ENCODE measurements around the gene ONECUT3. TPM values are rescaled to one million over a fixed set of nuclear protein-coding genes. Genes with fewer than 3 reads are reported as not detected.

The ONECUT3 gene
- total and polyA plus RNA-seq, 11 donors: not detected

- intact Hi-C loops (cut with DNase I): loop anchor here in 1 of 10 donors (5.0 kb wide), 1 partner anchor 146 kb away; no protein-coding TSS in a partner anchor
- DNase-seq (peak in 1 of 5 donors; percentile 21), ATAC-seq (no peak)
- Histone ChIP-seq H3K9me3 (no peaks in the 10 kb centered on the region), H3K27ac (no peak overlapping the region), H3K4me1 (peaks cover 0 to 4% (median 0%) of the 10 kb centered on the region in 12 donors), H3K27me3 (no peaks in the 10 kb centered on the region), H3K4me3 (no peak overlapping the region), H3K36me3 (peaks cover 5 to 94% (median 85%) of the 10 kb centered on the region in 9 donors)
- no peak for TF ChIP-seq POLR2A (IDR thresholded peaks at IDR 0.05)
- TF ChIP-seq, protein P1, sequence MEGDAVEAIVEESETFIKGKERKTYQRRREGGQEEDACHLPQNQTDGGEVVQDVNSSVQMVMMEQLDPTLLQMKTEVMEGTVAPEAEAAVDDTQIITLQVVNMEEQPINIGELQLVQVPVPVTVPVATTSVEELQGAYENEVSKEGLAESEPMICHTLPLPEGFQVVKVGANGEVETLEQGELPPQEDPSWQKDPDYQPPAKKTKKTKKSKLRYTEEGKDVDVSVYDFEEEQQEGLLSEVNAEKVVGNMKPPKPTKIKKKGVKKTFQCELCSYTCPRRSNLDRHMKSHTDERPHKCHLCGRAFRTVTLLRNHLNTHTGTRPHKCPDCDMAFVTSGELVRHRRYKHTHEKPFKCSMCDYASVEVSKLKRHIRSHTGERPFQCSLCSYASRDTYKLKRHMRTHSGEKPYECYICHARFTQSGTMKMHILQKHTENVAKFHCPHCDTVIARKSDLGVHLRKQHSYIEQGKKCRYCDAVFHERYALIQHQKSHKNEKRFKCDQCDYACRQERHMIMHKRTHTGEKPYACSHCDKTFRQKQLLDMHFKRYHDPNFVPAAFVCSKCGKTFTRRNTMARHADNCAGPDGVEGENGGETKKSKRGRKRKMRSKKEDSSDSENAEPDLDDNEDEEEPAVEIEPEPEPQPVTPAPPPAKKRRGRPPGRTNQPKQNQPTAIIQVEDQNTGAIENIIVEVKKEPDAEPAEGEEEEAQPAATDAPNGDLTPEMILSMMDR (IDR thresholded peaks at IDR 0.05): no peak
- 92 to 94% (median 93%) methylated on average over 11 to 33 of the region's 33 CpGs for WGBS, 4 donors
Measured at GRCh38 chr19:1818549-1819195, 65.4 kb downstream of the ONECUT3 start.

- no peak for TF ChIP-seq POLR2A (IDR thresholded peaks at IDR 0.05)
- TF ChIP-seq, protein P1 (IDR thresholded peaks at IDR 0.05): no peak
- no peaks in the 10 kb centered on the region for H3K9me3 ChIP-seq
- intact Hi-C loops (cut with DNase I): loop anchor here in 5 of 10 donors (5.0 to 10.0 kb wide), 4 partner anchors 145 to 275 kb away; no protein-coding TSS in a partner anchor
- no peak overlapping the region for H3K4me3 ChIP-seq
- H3K36me3 ChIP-seq: peaks cover 5 to 99% (median 94%) of the 10 kb centered on the region in 9 donors
- no peak overlapping the region for H3K27ac ChIP-seq
- 87 to 90% (median 89%) methylated on average over 30 to 43 of the region's 43 CpGs for WGBS, 4 donors
- DNase-seq (peak in 1 of 5 donors; percentile 17), ATAC-seq (no peak)
- H3K27me3 ChIP-seq: no peaks in the 10 kb centered on the region
- H3K4me1 ChIP-seq: peaks cover 0 to 4% (median 0%) of the 10 kb centered on the region in 12 donors
Measured at GRCh38 chr19:1819341-1820255, 66.3 kb downstream of the ONECUT3 start.

DNA sequence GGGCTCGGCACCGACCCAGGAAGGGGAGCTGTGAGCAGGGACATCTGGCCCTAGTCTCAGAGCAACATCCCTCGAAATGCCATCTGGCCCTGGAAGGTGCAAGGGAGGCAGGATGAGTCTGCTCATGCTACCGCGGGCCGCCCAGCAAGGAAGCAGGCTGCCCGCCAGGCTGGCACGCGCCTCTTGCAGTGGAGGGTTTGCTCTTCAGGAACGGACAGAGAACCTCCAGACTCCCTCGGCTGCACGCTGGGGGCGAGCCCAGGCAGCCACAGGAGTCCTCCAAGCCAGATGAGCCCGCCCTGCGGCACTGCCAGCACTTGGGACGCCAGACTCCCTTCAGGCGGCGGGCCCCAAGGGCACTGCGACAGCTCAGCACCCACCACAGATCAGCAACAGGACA lies 68.9 kb downstream of the ONECUT3 start:
- H3K27me3 ChIP-seq: no peaks in the 10 kb centered on the region
- ATAC-seq: no peak
- no peak overlapping the region for H3K27ac ChIP-seq
- no peaks in the 10 kb centered on the region for H3K9me3 ChIP-seq
- no peak for TF ChIP-seq POLR2A (IDR thresholded peaks at IDR 0.05)
- TF ChIP-seq, protein P1 (IDR thresholded peaks at IDR 0.05): no peak
- DNase-seq: peak in 1 of 5 donors; percentile 47
- intact Hi-C loops (cut with DNase I): loop anchor here in 4 of 10 donors (10.0 kb wide), 3 partner anchors 147 to 277 kb away; no protein-coding TSS in a partner anchor
- H3K4me1 ChIP-seq: peaks cover 0 to 14% (median 4%) of the 10 kb centered on the region in 12 donors
- H3K4me3 ChIP-seq: no peak overlapping the region
- WGBS, 4 donors: 90 to 100% (median 91%) methylated on average over 3 to 19 of the region's 19 CpGs
- H3K36me3 ChIP-seq: peaks cover 5 to 93% (median 78%) of the 10 kb centered on the region in 9 donors

- intact Hi-C loops (cut with DNase I): loop anchor here in 4 of 10 donors (10.0 kb wide), 3 partner anchors 148 to 278 kb away; no protein-coding TSS in a partner anchor
- ATAC-seq: no peak
- Histone ChIP-seq H3K4me1 (peaks cover 0 to 14% (median 4%) of the 10 kb centered on the region in 12 donors), H3K27ac (no peak overlapping the region), H3K9me3 (no peaks in the 10 kb centered on the region), H3K27me3 (no peaks in the 10 kb centered on the region), H3K36me3 (peaks cover 5 to 93% (median 78%) of the 10 kb centered on the region in 9 donors), H3K4me3 (no peak overlapping the region)
- no peak for TF ChIP-seq POLR2A (IDR thresholded peaks at IDR 0.05)
- TF ChIP-seq, protein P1 (IDR thresholded peaks at IDR 0.05): no peak
- no peak for DNase-seq
- 86 to 90% (median 87%) methylated on average over 6 to 8 of the region's 8 CpGs for WGBS, 4 donors
Measured at GRCh38 chr19:1823020-1823419, 69.7 kb downstream of the ONECUT3 start.

Measured in heart left ventricle (tissue), 16 donors.